H1 (cell line): Measurements from ENCODE around the gene PCCA. TPM values are rescaled to one million over a fixed set of nuclear protein-coding genes. Genes with fewer than 3 reads are reported as not detected.

ENCODE experiments used
- CTCF ChIA-PET: fragments of 300-600 bp; sonication (Branson Sonifier 250); formaldehyde crosslinking; loops from one replicate; lab custom pipeline; 2021; ENCODE audit not compliant: partially characterized antibody; lab: Charles Lee
- POLR2A ChIA-PET: fragments of 300-600 bp; sonication (Branson Sonifier 250); formaldehyde crosslinking; loops from one replicate; lab custom pipeline; 2021; ENCODE audit warnings: inconsistent platforms; ENCODE audit not compliant: partially characterized antibody; lab: Charles Lee
- DNase-seq, 2 experiments: peaks; one replicate each; pipeline versions ENCODE4 v3.0.0 to v3.0.0-alpha.2; 2010 to 2022; ENCODE audit warnings: low spot score in 2 of 2, low read depth in 1 of 2, mixed read lengths in 1 of 2
- FAIRE-seq: peaks from 2 replicates; lab custom pipeline; 2011; peaks lifted over from hg19 to GRCh38; lab: Jason Lieb, UNC
- H2AFZ ChIP-seq: 2 replicates; pipeline ENCODE4 v1.8.1; 2012; ENCODE audit warnings: low read length, inconsistent platforms
- H2AK5ac ChIP-seq: 2 replicates; pipeline ENCODE4 v1.6.1; 2013; ENCODE audit warnings: low read depth, low read length
- H2BK120ac ChIP-seq: replicated peaks from 2 replicates; pipeline ENCODE3; 2013; ENCODE audit warnings: low read depth, low read length, inconsistent platforms
- H2BK12ac ChIP-seq: 2 replicates; pipeline ENCODE4 v1.6.1; 2013; ENCODE audit warnings: low read depth, low read length
- H2BK15ac ChIP-seq: 2 replicates; pipeline ENCODE4 v1.6.1; 2013; ENCODE audit warnings: low read length
- H2BK20ac ChIP-seq: 2 replicates; pipeline ENCODE4 v1.6.1; 2013; ENCODE audit warnings: low read length
- H2BK5ac ChIP-seq: 2 replicates; pipeline ENCODE4 v1.6.1; 2013; ENCODE audit warnings: low read depth, low read length
- H3K14ac ChIP-seq: 2 replicates; pipeline ENCODE4 v1.6.1; 2013; ENCODE audit warnings: inconsistent platforms; ENCODE audit not compliant: insufficient read length
- H3K18ac ChIP-seq: 2 replicates; pipeline ENCODE4 v1.6.1; 2013; ENCODE audit warnings: low read length; ENCODE audit errors: extremely low read depth
- H3K23ac ChIP-seq: 2 replicates; pipeline ENCODE4 v1.6.1; 2013; ENCODE audit warnings: inconsistent platforms; ENCODE audit not compliant: insufficient read length
- H3K23me2 ChIP-seq: 2 replicates; pipeline ENCODE4 v1.6.1; 2013; ENCODE audit warnings: low read depth, low read length
- H3K27ac ChIP-seq: 2 replicates; pipeline ENCODE4 v1.6.1; 2011; ENCODE audit warnings: low read depth, low read length, inconsistent platforms
- H3K27me3 ChIP-seq, 4 experiments: replicated peaks in 1 of 4; 1 replicate in 1 of 4; 2 replicates in 3 of 4; pipeline versions ENCODE4 v1.6.1 to v1.8.1; 2011 to 2013; ENCODE audit warnings: low read length in 3 of 4, mild to moderate bottlenecking in 3 of 4, inconsistent platforms in 2 of 4, mixed read lengths in 2 of 4, moderate library complexity in 1 of 4; ENCODE audit not compliant: control insufficient read depth in 3 of 4, insufficient read depth in 3 of 4; ENCODE audit errors: extremely low read depth in 1 of 4
- H3K36me3 ChIP-seq, 4 experiments: 2 replicates each; pipeline versions ENCODE4 v1.6.1 to v1.8.1; 2011 to 2013; ENCODE audit warnings: mild to moderate bottlenecking in 4 of 4, low read length in 3 of 4, moderate library complexity in 2 of 4, control low read depth in 1 of 4, inconsistent platforms in 1 of 4; ENCODE audit not compliant: insufficient read depth in 4 of 4, control insufficient read depth in 2 of 4
- H3K4ac ChIP-seq: replicated peaks from 2 replicates; pipeline ENCODE3; 2013; ENCODE audit warnings: low read length, low read depth, mixed read lengths, inconsistent platforms; ENCODE audit not compliant: insufficient read length
- H3K4me1 ChIP-seq, 4 experiments: replicated peaks in 1 of 4; 1 replicate in 1 of 4; 2 replicates in 3 of 4; pipeline versions ENCODE4 v1.6.1 to v1.8.1; 2011 to 2013; ENCODE audit warnings: low read length in 3 of 4, inconsistent platforms in 2 of 4, mixed read lengths in 1 of 4; ENCODE audit not compliant: insufficient read depth in 4 of 4, control insufficient read depth in 3 of 4
- H3K4me2 ChIP-seq, 2 experiments: 2 replicates each; pipeline versions ENCODE4 v1.6.1 to v1.8.1; 2011 to 2013; ENCODE audit warnings: low read depth in 2 of 2, low read length in 2 of 2, control low read depth in 1 of 2, inconsistent platforms in 1 of 2, mild to moderate bottlenecking in 1 of 2; ENCODE audit not compliant: insufficient read depth in 1 of 2
- H3K4me3 ChIP-seq, 4 experiments: fragments of 200-600, 300-600 bp in 1 of 4; sonication (generic), shearing (Covaris generic), sonication (Bioruptor Twin) in 1 of 4; 2 replicates each; pipeline versions ENCODE4 v1.5.1 to v1.8.1; 2011 to 2016; ENCODE audit warnings: low read length in 4 of 4, low read depth in 3 of 4, control low read depth in 2 of 4, inconsistent platforms in 2 of 4, mild to moderate bottlenecking in 2 of 4, mixed read lengths in 1 of 4, moderate library complexity in 1 of 4; ENCODE audit not compliant: insufficient read depth in 2 of 4; ENCODE audit errors: extremely low read depth in 1 of 4
- H3K56ac ChIP-seq: replicated peaks from 2 replicates; pipeline ENCODE3; 2013; ENCODE audit warnings: low read depth, mild to moderate bottlenecking, mixed read lengths, low read length, inconsistent platforms; ENCODE audit not compliant: insufficient read length
- H3K79me1 ChIP-seq: 2 replicates; pipeline ENCODE4 v1.6.1; 2013; ENCODE audit warnings: low read depth, low read length, control low read depth
- H3K79me2 ChIP-seq, 2 experiments: 2 replicates each; pipeline versions ENCODE4 v1.6.1 to v1.8.1; 2012 to 2013; ENCODE audit warnings: low read length in 2 of 2, mild to moderate bottlenecking in 2 of 2, inconsistent platforms in 1 of 2; ENCODE audit not compliant: insufficient read depth in 2 of 2, control insufficient read depth in 1 of 2
- H3K9ac ChIP-seq, 4 experiments: replicated peaks in 1 of 4; 1 replicate in 1 of 4; 2 replicates in 3 of 4; pipeline versions ENCODE4 v1.6.1 to v1.8.1; 2011 to 2013; ENCODE audit warnings: low read depth in 3 of 4, low read length in 3 of 4, control low read depth in 2 of 4, mild to moderate bottlenecking in 2 of 4, moderate library complexity in 2 of 4, inconsistent platforms in 1 of 4; ENCODE audit errors: extremely low read depth in 1 of 4
- H3K9me3 ChIP-seq, 2 experiments: 2 replicates each; pipeline versions ENCODE4 v1.6.1 to v1.8.1; 2012 to 2013; ENCODE audit warnings: mild to moderate bottlenecking in 2 of 2, moderate library complexity in 2 of 2, control low read depth in 1 of 2, inconsistent platforms in 1 of 2, low read depth in 1 of 2, low read length in 1 of 2, mixed read lengths in 1 of 2; ENCODE audit not compliant: insufficient read depth in 2 of 2
- H4K20me1 ChIP-seq, 2 experiments: replicated peaks in 1 of 2; 2 replicates each; pipeline versions ENCODE3 to v1.8.1; 2011 to 2013; ENCODE audit warnings: inconsistent platforms in 2 of 2, low read length in 2 of 2, mild to moderate bottlenecking in 1 of 2; ENCODE audit not compliant: insufficient read depth in 2 of 2, control insufficient read depth in 1 of 2
- H4K5ac ChIP-seq: 2 replicates; pipeline ENCODE4 v1.6.1; 2013; ENCODE audit warnings: low read length, low read depth, mixed read lengths, inconsistent platforms; ENCODE audit not compliant: insufficient read length
- H4K8ac ChIP-seq: 2 replicates; pipeline ENCODE4 v1.8.0; 2013; ENCODE audit warnings: mild to moderate bottlenecking, moderate library complexity, low read length, inconsistent platforms; ENCODE audit not compliant: insufficient read depth; ENCODE audit errors: extremely low read depth
- H4K91ac ChIP-seq: replicated peaks from 2 replicates; pipeline ENCODE3; 2013; ENCODE audit warnings: low read length, mixed read lengths, inconsistent platforms; ENCODE audit not compliant: insufficient read length
- CHD1 ChIP-seq: IDR thresholded peaks from 2 replicates; pipeline ENCODE4 v1.6.1; 2012; ENCODE audit warnings: low read depth, low read length, improper control_type of control experiment
- WGBS, 2 experiments: shearing (Covaris generic) in 1 of 2; methylation state at CpG; one replicate each; pipeline versions ENCODE4 v1.1.6 to v1.1.7; 2013 to 2015; ENCODE audit warnings: low lambda C conversion rate in 2 of 2, mixed read lengths in 2 of 2, inconsistent platforms in 1 of 2, low coverage in 1 of 2, missing lambda C conversion rate in 1 of 2; ENCODE audit not compliant: insufficient replicate concordance in 2 of 2, insufficient coverage in 1 of 2, insufficient read length in 1 of 2; ENCODE audit errors: extremely low coverage in 1 of 2, missing lambda C conversion rate in 1 of 2; 5-methylcytosine and 5-hydroxymethylcytosine counted together
- polyA plus RNA-seq, 7 experiments: library from polyadenylated mRNA; depleted of rRNA in 3 of 7; stranded (reverse) in 5 of 7; unstranded in 2 of 7; fragments of >200 nt in 5 of 7; fragments of 200-250 nt in 2 of 7; gene quantifications; 1 replicate in 5 of 7; 2 replicates in 1 of 7; 4 replicates in 1 of 7; pipeline versions ENCODE4 v1.2.1 to v1.2.3, GENCODE V29; 2011 to 2013; ENCODE audit warnings: missing spikeins in 2 of 7, mixed read lengths in 2 of 7
- total RNA-seq: library from RNA; stranded (reverse); fragmentation: NEBNext Ultra II Directional; extraction: Animal tissue kit (Norgen Biotek cat#: 25700); gene quantifications from 2 replicates; pipeline ENCODE4 v1.2.1, GENCODE V29; 2021

Gene PCCA
- total and polyA plus RNA-seq, 2 of the 8 experiments (the other 6 are each of a cell fraction or from before 2014, with no cell fraction given): 18.4 to 49.8 TPM

- Histone ChIP-seq H3K4me2 (no peak overlapping the region), H3K79me1 (no peaks in the 10 kb centered on the region; the same call in none of the 2 replicates), H2AK5ac (no peak overlapping the region), H4K20me1 (peaks cover 0 to 8% of the 10 kb centered on the region in 2 experiments), H3K4me3 (no peak overlapping the region), H3K9ac (no peak overlapping the region), H2BK120ac (no peak overlapping the region), H3K79me2 (peaks cover 16 to 92% of the 10 kb centered on the region in 2 experiments), H2AFZ (no peak overlapping the region), H3K18ac (no peak overlapping the region), H3K23me2 (no peaks in the 10 kb centered on the region), H3K4me1 (no peaks in the 10 kb centered on the region), H2BK15ac (no peak overlapping the region), H3K23ac (no peak overlapping the region), H3K4ac (no peak overlapping the region), H2BK12ac (no peak overlapping the region), H2BK5ac (no peak overlapping the region), H3K14ac (no peak overlapping the region), H4K91ac (no peak overlapping the region), H3K27ac (no peak overlapping the region), H2BK20ac (no peak overlapping the region), H4K8ac (no peak overlapping the region), H3K9me3 (no peaks in the 10 kb centered on the region), H4K5ac (no peak overlapping the region), H3K27me3 (no peaks in the 10 kb centered on the region), H3K56ac (no peak overlapping the region), H3K36me3 (no peaks in the 10 kb centered on the region; a peak in 2 of 8 replicates)
- ChIA-PET CTCF (interaction anchor here (0.7 to 1.3 kb wide), 4 partner anchors 12 to 473 kb away, joined by 3 to 5 read pairs (median 3); no protein-coding TSS in a partner anchor), POLR2A (interaction anchor here (0.6 to 2.5 kb wide), 2 partner anchors 10 to 176 kb away, joined by 3 to 7 read pairs; no protein-coding TSS in a partner anchor)
- DNase-seq (no peak), FAIRE-seq (no peak)
- 88% methylated on average over 1 of the region's 1 CpG; no CpG with 5 or more reads in 1 of the 2 experiments for WGBS, 2 experiments
- no peak for TF ChIP-seq CHD1
Measured at GRCh38 chr13:100097821-100098220, 8.9 kb downstream of the PCCA start.
